GM19099 (cell line): ENCODE measurements around the gene PNPLA2.
A peak's percentile ranks its signal among the peaks of the same experiment; 100 is the strongest.

Experiments used
- POLR2A ChIP-seq: IDR thresholded peaks from 3 replicates; pipeline ENCODE4 v1.6.1; 2011; ENCODE audit warnings: low read depth; ENCODE audit not compliant: insufficient read length; ENCODE audit errors: extremely low read depth

Gene PNPLA2

DNA sequence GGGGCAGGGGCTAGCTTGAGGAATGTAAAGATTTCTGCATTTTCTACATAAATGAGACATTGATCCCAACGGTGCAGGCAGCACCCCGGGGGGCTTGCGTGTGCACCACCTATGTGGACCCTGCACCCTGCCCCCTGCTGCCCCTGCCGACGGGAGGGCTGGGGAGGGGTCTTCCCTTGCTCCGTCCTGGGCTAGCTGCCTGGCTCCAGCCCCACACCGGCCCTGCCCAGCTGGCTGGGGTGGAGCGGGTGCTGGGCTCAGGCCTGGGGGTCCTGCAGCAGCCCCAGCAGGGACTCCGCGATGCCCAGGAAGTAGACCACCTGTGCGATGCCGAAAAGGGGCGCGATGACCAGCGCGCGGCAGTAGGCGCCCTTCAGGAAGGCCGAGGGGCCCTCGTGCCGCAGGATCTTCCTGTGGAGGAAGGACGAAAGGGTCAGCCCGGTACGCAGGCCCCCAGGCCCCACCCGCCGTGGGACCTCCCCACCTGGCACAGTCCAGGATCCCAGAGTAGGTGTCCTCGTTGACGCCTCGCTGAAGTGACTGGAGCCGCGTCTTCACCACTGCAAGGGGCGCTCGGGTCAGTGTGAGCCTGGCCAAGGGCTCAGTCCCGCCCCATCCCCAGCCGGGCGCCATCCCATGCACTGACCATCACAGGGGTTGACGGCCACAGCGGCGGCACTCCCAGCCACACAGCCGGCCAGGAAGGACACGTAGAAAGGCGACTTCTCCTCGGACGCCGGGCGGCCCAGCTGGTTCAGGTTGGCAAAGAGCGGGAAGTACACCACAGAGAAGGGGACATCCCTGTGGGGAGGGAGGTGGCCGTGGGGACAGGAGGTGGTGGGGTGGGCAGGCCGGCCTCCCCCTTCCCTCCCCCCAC lies 26.8 kb upstream of the PNPLA2 start:
- no peak for TF ChIP-seq POLR2A

DNA sequence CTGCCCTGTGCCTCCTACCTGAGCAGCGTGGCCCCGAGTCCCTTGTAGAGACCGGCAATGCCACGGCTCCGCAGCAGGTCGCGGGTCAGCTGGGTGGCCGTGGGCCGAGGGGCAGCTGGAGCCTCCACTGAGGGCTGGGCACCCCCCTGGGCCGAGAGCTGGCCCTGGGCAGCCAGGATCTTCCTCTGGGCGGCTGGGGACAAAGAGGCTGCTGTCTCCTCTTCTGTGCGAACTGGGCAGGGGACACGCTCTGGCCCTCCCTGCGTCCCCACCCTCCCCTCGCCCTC lies 26.2 kb upstream of the PNPLA2 start:
- no peak for TF ChIP-seq POLR2A

DNA sequence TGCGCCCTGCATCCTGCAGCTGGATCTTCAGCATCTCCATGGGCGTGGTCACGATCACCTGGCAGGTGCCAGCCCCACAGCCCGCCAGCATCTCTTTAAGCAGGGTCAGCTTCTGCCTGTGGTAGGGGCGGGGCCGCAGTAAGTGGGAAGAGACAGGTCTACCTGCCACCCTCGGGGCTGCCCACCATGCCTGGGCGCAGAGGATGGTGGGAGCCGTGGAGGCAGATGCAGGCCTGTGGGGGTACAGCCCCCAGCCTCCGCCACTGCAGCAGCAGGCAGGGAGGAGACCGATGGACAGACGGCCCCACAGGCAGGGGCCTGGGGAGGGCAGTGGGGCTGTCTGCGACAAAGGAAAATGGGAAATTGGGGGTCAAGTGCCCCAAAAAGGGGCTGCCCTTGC lies 25.8 kb upstream of the PNPLA2 start:
- TF ChIP-seq POLR2A: no peak

DNA sequence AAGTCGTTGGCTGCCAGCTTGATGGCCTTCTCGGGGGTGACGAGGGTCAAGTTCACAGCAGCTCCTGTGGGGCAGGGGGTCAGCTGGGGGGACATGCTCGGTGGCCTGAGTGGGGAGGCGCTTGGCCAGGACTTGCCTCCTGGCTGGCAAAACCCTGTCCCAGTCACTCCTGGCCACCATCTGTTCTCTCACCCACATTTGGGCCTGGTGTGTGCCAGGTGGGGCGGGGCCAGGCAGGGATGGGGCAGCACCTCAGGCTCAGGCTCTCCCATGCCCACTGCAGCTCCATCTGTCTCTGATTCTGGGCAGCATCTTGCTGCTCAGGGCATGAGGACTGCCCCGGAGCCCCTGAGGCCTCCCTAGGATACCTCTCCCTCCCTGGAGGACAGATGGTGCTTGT lies 25.2 kb upstream of the PNPLA2 start:
- no peak for TF ChIP-seq POLR2A

DNA sequence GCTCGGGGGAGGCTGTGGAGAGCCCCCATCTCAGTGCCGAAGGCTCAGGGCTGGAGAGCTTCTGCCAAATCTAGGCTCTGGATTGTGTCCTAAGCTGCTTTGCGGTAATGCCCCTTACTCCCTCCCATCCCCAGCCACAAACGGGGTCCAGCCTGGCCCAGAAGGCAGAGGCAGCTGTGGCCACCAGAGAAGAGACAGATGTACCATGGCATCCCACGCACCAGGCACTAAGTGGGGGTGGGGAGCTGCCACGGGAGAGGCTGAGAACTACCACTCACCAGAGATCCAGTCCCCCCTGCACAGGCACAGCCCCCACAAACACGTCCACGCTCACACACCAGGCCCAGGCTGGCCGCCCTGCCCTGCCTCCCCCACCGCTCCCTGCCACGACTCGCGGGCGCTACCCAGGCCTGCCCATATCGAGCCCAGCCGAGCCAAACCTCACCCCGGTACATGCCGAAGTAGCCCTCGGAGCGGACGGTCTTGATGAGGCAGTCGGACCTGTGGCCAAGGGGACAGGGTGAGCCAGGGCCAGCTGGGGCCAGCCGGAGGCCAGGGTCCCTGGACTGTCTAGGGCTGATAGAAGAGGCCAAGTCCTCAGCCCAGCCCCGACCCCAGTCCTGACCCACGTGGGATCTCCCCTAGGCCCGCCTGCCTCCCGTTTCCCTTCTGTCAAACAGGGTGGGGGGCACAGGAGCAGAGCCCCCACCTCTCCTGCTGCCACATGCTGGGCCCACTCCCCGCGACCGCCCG lies 24.5 kb upstream of the PNPLA2 start:
- no peak for TF ChIP-seq POLR2A

- TF ChIP-seq POLR2A: no peak
Observed at GRCh38 chr11:794766-795633, 23.7 kb upstream of the PNPLA2 start.

DNA sequence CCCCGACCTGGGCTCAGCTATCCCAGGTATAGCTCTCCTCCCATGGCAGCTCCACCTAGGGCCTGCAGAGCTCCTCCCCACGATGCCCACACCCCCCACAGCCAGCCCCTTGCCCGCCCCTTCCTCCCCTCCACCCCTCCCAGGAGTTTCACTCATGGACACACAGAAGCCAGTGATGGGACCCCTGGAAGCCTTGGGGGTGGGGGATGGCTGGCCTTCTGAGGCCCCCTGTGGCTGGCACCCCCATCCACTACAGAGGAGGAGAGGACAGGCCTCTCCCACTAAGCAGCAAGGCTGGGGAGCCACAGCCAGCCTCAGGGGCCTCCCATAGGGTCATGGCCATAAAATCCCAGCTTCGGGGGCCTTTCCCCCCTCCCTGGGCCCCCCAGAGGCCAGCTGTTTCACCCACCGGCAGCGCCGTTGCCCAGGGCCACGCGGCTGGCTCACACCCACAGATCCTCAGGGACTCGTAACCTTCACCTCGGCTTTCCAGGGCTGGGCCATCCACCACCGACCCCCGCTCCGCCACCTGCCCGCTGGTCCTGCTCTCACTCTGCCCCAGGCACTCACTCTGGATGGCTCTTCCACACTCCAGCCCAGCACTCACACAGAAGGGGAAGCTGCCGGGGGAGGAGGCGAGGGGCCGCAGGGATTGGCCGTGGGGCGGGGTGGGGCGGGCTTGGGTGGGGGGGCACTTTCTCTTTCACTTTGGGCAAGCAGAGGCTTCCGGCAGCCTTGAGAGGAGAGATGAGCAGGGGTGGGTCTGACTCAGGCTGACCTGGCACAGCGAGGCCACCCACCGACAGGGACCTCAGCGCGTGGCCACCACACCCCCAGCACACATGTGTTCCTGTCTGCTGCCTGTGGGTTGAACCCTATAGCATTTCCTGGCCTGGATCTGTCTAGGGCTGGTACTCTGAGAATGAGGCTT lies 22.8 kb upstream of the PNPLA2 start:
- peak; percentile 51 for TF ChIP-seq POLR2A

DNA sequence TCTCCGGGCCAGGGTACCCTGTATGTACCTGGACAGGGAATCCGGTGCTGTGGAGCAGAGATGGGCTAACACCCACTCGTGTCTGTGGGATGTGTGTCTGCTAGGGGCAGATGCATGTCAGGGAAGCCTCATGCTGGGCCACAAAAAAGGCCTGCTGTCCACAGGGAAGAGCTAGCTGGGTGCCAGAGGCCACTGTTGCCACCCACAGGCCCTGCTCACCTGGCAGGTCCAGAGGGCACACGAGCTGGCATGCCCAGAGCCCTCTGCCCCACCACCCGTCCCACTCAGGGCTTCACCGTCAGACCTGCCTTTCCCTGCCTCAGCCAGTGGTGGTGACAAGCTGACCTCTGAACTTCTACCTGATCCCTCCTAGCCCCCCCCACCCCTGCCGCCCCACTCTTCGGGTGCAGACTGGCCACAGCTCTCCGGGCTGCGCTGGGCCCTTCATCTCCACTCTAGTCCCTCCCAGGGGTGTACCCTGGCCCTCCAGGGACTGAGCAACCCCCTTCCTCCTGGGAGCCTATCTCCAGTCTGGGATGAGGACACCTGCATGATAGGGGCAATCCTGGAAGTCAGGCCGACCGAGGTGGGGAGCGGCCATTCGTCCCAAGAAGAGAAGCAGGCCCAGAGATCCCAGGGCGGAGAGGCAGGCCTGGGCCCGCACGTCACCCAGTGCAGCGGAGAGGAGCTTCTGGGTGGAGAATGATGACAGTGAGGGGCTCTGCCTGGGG lies 22.0 kb upstream of the PNPLA2 start:
- no peak for TF ChIP-seq POLR2A

DNA sequence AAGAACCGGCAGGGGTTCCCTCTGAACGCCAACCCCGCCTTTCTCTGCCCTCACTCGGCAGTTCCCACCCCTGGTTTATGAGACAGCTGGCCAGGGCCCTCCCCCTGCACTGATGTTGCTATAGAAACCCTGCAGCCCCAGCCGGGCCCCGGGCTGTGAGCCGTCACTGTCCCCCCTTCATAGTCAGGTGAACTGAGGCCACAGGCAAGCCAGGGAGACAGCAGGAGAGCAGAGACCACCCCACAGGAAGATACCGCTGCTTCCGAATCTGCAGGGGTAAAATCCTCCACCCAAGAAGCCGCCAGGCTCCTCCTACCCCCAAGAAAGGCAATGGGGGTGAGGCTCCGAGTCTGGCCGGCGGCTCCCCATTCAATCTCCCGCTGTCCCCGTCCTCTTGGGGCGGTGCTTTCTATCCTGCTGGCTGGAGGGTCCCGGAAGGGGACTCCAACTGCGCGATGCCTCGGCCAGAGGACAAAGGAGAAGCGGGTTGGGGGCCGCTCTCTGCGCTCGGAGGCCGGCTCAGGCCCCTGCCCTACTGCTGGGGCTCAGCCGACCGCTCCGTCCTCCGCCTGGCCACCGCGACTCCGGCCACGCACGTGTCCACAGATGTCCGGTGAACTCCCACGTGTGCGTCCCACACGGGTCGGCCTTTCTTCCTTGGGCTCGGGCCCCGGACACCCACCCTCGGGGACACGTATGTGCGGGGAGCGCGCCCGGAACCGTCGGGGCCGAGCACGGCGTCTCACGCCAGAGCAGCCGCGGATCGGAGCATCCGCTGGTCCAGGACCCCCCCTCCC lies 21.2 kb upstream of the PNPLA2 start:
- TF ChIP-seq POLR2A: no peak

DNA sequence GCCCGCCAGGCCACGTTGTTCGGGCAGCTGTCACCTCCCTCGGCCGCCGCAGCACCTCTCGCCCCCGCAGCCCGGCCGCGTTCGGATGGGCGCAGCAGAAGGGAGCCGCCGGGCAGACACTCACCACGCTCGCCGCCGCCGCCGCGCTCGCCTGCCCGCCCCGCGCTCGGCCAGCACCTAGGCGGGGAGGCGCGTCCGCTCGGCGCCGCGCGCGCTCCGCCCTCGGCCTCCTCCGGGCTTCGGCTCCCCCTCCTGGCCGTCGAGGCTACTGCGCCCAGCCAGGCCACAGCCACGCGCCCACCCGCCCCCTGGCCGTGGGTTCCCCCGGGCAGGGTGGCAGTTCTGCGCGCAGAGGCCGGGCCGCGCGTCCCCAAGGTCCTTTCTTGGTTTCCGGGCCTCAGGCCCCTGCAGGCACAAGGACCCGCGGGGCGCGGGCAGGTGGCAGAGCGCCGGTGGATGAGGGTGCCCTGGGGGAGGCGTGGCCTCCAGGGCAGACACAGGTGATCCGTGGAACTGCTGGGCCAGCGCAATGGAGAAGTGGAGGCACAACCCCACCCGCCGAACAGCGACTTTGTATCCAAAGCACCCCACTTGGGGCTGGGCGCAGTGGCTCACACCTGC lies 20.5 kb upstream of the PNPLA2 start, which contains the start of gene SLC25A22:
Gene SLC25A22 (minus strand): TSS at position 189 of the 621 bp plus-strand sequence. CDS start 3,275 bp downstream, outside the sequence.
- peak; percentile 68 for TF ChIP-seq POLR2A

- no peak for TF ChIP-seq POLR2A
Observed at GRCh38 chr11:799641-800316, 18.9 kb upstream of the PNPLA2 start.

- no peak for TF ChIP-seq POLR2A
Observed at GRCh38 chr11:800473-800872, 18.2 kb upstream of the PNPLA2 start.
